Testis (tissue), 2 donors: ENCODE results near the gene CACNA2D4.

Source experiments
- CTCF ChIP-seq, 3 experiments: fragments of 450-650 bp in 2 of 3; fragments of 200-600 bp in 1 of 3; sonication (generic) in 1 of 3; IDR thresholded peaks; one replicate each; pipeline ENCODE4 v1.5.1; 2016 to 2019; ENCODE audit warnings: antibody characterized with exemption in 3 of 3, mild to moderate bottlenecking in 2 of 3, moderate library complexity in 1 of 3
- POLR2A ChIP-seq: fragments of 450-650 bp; IDR thresholded peaks from one replicate; pipeline ENCODE4 v1.6.1; 2017; ENCODE audit warnings: antibody characterized with exemption, mild to moderate bottlenecking, moderate library complexity

GRCh38 chr12:1934831-1935230 is 16.4 kb upstream of the CACNA2D4 start:
- TF ChIP-seq CTCF (IDR thresholded peaks at IDR 0.05) (no peak), POLR2A (no peak)
